HG03108 (cell line): ENCODE results near the gene PHACTR3.
"Not testable (repeated sequence)": the region's sequence is repeated elsewhere in the genome, so short reads cannot be mapped to it uniquely, and the experiment has no call there.

Experiments
- ATAC-seq: cut with Tn5 transposase; IDR thresholded peaks from one replicate; pipeline ENCODE4 v1.9.1; 2021; ENCODE audit warnings: moderate library complexity; ENCODE audit not compliant: unreplicated experiment

Gene PHACTR3

DNA sequence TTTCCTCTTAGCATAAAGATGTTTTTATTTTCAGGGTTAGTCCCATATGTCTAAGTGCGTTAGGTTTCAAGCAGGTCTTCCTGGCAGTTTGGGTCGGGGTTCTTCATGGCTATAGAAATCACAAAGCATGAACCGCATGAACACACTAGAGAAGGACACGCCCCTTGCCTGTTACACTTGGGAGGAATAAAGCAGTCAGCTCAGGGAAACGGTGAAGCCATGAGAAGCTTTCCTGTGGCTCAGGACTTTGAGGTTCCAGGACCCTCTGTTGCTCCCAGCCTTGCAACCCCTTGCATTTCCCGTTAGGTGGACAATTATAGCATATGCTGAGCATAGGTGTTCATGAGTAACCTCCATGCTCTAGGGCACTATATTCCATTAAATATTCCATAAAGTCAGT lies 232.4 kb downstream of the PHACTR3 start:
- no peak for ATAC-seq

- no peak for ATAC-seq
Observed at GRCh38 chr20:59837623-59838394, 233.5 kb downstream of the PHACTR3 start.

- no peak for ATAC-seq
Observed at GRCh38 chr20:59839400-59839799, 235.1 kb downstream of the PHACTR3 start.

DNA sequence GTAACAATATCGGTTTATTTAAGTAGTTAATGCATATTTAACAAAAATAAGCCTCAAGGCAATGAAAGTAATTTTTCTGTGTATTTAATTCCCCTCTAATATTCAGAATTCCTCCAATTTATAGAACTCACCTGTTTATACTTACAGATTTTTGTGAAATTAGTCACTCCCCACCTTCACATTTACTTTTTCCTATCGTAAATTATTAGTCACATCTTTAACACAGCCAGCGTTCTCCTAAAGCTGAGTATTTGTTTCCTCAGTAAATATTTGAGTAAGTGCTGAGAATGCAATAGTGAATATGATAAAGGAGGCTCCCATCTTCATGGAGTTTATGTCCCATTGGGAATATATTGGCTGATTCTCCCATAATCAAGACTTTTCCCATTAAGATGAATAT lies 241.1 kb downstream of the PHACTR3 start:
- no peak for ATAC-seq

DNA sequence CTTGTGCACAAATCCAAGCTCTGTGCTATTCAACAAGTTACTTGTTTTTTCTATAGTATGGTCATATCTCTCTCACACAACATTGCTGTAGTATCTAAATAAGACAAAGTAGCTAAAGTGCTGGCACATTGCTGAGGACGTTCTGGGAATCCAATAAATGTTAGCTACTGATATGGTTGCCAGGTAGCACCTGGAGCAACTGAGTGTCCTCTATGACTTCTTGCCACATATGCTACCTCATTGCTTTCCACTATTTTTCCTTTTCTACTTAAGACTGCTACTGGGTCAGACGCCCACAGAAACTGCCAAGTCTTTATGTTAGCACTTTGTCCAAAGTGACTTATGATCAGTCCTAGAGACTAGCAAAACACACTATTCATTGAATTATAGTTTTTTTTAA lies 243.8 kb downstream of the PHACTR3 start:
- ATAC-seq = no peak

DNA sequence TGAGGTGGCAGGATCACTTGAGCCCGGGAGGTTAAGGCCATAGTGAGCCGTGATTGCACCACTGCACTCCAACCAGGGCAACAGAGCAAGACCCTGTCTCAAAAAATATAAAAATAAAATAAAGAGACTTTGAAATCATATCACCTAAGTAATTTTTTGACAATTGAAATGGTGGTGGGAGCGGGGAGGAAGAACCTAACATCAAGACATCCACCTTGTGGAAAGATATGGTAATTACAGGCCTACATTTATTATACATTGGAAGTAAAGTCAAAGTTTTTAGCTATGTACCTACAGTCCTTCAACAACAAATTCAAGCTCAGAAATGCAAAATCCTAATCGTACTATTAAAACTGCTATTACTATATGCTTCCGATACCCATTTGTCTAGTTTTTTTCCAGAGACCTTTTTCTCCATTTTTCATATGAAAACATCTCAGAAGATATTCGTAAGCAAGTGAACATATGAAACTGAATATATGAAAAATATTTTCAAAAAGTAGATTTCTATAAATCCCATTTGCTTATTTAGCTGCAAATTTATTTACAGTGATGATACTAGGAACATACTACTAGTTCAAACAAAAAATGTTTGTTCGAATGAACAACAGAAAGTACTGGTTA lies 245.8 kb downstream of the PHACTR3 start:
- ATAC-seq = no peak

DNA sequence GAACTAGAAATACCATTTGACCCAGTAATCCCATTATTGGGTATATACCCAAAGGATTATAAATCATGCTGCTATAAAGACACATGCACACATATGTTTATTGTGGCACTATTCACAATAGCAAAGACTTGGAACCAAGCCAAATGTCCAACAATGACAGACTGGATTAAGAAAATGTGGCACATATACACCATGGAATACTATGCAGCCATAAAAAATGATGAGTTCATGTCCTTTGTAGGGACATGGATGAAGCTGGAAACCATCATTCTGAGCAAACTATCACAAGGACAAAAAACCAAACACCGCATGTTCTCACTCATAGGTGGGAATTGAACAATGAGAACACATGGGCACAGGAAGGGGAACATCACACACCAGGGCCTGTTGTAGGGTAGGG lies 252.2 kb downstream of the PHACTR3 start:
- not testable (repeated sequence) for ATAC-seq

GRCh38 chr20:59856941-59857340 lies 252.6 kb downstream of the PHACTR3 start:
- not testable (repeated sequence) for ATAC-seq

DNA sequence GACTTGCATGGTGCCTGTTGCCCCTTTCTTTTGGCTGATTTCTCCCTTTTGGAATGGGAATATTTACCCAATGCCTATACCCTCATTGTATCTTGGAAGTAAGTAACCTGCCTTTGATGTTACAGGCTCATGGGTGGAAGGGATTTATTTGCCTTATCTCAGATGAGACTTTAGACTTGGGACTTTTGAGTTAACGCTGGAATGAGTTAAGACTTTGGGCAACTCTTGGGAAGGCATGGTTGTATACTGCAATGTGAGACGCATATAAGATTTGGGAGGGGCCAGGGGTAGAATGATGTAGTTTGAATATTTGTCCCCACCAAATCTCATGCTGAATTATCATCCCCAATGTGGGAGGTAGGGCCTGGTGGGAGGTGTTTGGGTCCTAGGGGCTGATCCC lies 253.6 kb downstream of the PHACTR3 start:
- no peak for ATAC-seq

DNA sequence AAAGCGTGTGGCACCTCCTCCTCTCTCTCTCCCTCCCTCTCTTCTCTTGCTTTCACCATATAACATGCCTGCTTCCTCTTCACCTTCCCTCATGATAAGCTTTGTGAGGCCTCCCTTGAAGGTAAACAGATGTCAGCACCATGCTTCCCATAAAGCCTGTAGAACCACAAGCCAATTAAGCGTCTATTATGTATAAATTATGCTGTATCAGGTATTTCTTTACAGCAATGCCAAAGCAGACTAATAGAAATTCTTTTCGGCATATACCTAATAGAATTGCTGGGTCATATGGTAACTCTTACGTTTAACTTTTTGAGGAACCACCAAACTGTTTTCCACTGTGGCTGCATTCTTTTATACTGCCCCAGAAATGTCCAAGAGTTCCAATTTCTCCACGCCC lies 254.1 kb downstream of the PHACTR3 start:
- no peak for ATAC-seq

DNA sequence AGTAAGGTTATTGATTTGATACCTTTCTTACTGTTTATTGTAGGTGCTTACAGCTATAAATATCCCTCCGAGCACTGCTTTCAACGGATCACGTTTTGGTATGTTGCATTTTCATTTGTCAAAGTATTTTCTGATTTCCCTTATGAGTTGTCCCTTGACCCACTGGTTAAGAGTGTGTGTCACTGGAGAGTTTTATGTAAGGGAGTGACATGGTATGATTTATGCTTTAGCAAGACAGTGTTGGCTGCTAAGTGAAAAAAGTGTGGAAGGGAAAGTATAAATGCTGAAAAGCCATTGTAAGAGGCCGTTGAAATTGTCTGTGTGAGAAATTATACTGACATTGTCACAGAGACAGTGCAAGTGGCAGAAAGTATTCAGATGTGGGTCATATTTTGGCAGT lies 257.1 kb downstream of the PHACTR3 start:
- no peak for ATAC-seq

- no peak for ATAC-seq
Observed at GRCh38 chr20:59863058-59863457, 258.7 kb downstream of the PHACTR3 start.

DNA sequence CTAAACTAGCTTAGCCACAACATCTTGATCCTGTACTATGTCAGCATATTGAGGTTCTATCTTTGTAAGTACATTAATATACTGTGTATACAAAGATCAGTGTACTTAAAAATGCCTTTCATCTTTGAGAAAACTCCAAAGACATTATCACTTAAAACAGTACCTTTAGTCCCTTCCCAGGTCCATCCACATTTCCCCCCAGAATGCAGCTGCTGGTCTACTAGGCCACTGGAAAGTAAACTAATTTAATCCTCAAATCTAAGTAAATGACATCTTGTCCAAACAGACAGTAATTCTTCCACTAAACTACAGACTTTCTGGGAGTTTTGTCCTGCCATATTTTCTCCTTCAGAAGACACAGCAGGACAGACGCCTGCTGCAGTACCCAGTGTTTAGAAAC lies 260.4 kb downstream of the PHACTR3 start:
- no peak for ATAC-seq

DNA sequence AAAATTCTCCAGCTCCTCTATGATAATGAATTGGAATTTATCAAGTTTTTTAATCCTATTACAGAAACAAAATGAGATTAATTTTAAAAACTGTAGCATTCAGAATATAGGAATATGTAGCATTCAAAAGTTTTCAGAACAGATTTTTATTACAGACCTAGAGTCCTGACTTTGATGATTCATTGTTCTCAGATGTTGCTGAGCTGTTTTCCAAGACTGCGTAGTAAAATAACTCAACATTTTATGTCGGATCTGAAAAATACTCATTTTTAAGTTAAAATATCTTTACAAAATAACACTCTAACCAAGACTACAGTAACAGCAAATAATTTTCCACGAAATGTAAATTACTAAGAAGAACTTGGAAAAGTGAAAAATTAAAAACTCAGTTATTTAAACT lies 262.0 kb downstream of the PHACTR3 start:
- no peak for ATAC-seq

- ATAC-seq = no peak
Observed at GRCh38 chr20:59871096-59871495, 266.8 kb downstream of the PHACTR3 start.

DNA sequence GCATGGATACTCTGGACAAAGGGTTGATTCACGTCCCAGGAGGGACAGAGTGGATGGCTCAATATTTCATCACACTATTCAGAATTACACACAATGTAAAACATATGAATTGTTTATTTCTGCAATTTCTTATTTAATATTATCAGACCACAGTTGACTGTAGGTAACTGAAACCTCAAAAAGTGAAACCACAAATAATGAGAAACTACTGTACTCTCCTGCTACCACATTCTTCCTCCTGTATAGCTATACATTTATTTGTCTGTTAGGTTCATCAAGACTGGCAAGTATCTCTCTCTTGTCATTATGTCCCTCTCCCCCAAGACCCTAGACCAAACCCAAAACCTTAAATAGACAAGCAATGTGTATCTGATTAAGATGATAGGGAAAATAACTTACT lies 269.1 kb downstream of the PHACTR3 start:
- ATAC-seq = no peak

DNA sequence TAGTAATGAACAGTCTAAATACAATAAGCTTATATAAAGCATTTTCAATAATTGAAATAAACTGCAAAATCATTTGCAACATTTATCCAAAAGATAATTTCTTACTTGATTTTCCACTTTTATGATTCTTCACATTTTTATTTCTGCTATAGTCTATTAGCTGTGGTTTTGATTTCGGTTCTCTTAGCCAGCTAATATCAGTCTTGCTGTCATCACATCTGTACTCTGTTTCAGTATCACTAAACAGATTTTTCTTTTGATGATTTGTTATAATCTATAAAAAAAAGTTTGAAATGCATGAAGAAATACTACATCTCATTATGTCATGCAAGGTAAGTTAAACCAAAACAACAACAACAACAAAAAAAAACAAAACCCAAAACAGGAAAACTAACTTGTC lies 275.9 kb downstream of the PHACTR3 start:
- ATAC-seq = no peak

- ATAC-seq = no peak
Observed at GRCh38 chr20:59884494-59884893, 280.2 kb downstream of the PHACTR3 start.

- ATAC-seq = no peak
Observed at GRCh38 chr20:59888050-59888449, 283.7 kb downstream of the PHACTR3 start.

DNA sequence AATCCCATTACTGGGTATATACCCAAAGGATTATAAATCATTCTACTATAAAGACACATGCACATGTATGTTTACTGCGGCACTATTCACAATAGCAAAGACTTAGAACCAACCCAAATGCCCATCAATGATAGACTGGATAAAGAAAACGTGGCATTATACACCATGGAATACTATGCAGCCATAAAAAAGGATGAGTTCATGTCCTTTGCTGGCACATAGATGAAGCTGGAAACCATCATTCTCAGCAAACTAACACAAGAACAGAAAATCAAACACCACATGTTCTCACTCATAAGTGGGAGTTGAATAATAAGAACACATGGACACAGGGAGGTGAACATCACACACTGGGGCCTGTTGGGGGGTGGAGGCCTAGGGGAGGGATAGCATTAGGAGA lies 285.7 kb downstream of the PHACTR3 start:
- not testable (repeated sequence) for ATAC-seq

GRCh38 chr20:59891581-59891980 lies 287.2 kb downstream of the PHACTR3 start:
- no peak for ATAC-seq

DNA sequence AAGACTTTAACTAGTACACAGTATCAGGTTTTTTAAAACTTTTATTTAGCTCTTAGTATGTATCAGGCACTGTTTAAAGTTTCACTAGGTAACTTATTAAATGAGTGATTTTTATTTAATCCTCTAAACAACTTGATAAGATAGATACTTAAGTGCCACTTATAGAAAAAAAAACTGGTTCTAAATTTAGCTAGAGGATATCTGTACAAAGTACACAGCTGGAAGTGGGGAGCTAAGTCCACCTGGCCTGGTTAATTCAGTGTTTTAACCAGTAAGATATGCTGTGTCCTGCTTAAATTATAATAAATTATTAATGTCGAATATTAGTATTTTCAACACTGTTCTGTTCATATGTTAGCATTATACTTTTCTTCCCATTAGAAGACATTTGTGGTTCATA lies 291.6 kb downstream of the PHACTR3 start:
- ATAC-seq = no peak
